AG04450 (cell line): ENCODE data around the gene CTBP2. TPM values are rescaled to one million over a fixed set of nuclear protein-coding genes. Genes with fewer than 3 reads are reported as not detected.

Experiments used
- CTCF ChIA-PET: fragments of 300-600, 350-600 bp; formaldehyde crosslinking; extraction: SDS; loops from one replicate; lab custom pipeline; 2022; ENCODE audit warnings: antibody characterized with exemption, inconsistent platforms; lab: Charles Lee
- POLR2A ChIA-PET: fragments of 350-600 bp; formaldehyde crosslinking; extraction: SDS; loops from one replicate; lab custom pipeline; 2021; ENCODE audit warnings: antibody characterized with exemption, inconsistent platforms; lab: Yijun Ruan, JAX
- DNase-seq: peaks from one replicate; pipeline ENCODE4 v3.0.0-alpha.2; 2011; ENCODE audit warnings: low read depth, low spot score
- H3K27ac ChIP-seq: one replicate; pipeline ENCODE4 v1.5.1; 2012; ENCODE audit warnings: low read depth, low read length, control low read depth
- H3K27me3 ChIP-seq: one replicate; pipeline ENCODE4 v1.6.0; 2012; ENCODE audit warnings: low read length; ENCODE audit not compliant: control insufficient read depth, insufficient read depth
- H3K4me3 ChIP-seq: 2 replicates; pipeline ENCODE4 v1.5.1; 2011; ENCODE audit warnings: mild to moderate bottlenecking, low read depth, low read length, control low read depth
- H3K9me3 ChIP-seq: 2 replicates; pipeline ENCODE4 v1.5.1; 2012; ENCODE audit warnings: low read length; ENCODE audit not compliant: control insufficient read depth, insufficient read depth
- polyA plus RNA-seq: library from polyadenylated mRNA; depleted of rRNA; stranded (reverse); fragments of >200 nt; gene quantifications from 2 replicates; pipeline ENCODE4 v1.2.3, GENCODE V29; 2011
- TF ChIP-seq, protein P1 (sequence below): IDR thresholded peaks from 2 replicates; pipeline ENCODE4 v1.5.1; 2011; ENCODE audit warnings: low read depth, low read length, control low read depth, inconsistent platforms

Gene CTBP2
- polyA plus RNA-seq, 1 experiment: 52.5 TPM

DNA sequence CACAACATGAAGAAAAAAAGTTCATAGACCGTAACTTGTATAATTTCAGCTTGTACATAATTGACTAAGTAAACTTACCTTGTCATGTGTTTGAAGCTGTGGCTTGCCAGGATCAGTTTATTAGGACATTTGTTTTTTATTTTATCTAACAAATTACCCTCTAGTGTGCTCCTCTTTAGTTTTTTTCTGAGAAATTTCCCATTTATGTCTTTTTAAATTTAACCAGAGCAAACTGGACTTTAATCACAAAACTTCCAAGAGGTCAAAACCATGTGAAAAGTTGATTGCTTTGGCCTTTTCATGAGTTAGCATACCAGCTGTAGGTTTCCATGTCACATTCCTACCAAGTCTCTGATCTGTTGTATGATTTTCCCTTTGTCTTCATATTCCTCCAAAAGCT, 176.0 kb downstream of the CTBP2 start:
- CTCF ChIA-PET: interaction anchor here (2.0 kb wide), 1 partner anchor 8 kb away, joined by 10 read pairs; no protein-coding TSS in a partner anchor
- Histone ChIP-seq H3K27me3 (no peaks in the 10 kb centered on the region), H3K4me3 (no peak overlapping the region), H3K9me3 (no peaks in the 10 kb centered on the region), H3K27ac (no peak overlapping the region)
- DNase-seq: no peak
- POLR2A ChIA-PET: no interaction called here
- TF ChIP-seq, protein P1, sequence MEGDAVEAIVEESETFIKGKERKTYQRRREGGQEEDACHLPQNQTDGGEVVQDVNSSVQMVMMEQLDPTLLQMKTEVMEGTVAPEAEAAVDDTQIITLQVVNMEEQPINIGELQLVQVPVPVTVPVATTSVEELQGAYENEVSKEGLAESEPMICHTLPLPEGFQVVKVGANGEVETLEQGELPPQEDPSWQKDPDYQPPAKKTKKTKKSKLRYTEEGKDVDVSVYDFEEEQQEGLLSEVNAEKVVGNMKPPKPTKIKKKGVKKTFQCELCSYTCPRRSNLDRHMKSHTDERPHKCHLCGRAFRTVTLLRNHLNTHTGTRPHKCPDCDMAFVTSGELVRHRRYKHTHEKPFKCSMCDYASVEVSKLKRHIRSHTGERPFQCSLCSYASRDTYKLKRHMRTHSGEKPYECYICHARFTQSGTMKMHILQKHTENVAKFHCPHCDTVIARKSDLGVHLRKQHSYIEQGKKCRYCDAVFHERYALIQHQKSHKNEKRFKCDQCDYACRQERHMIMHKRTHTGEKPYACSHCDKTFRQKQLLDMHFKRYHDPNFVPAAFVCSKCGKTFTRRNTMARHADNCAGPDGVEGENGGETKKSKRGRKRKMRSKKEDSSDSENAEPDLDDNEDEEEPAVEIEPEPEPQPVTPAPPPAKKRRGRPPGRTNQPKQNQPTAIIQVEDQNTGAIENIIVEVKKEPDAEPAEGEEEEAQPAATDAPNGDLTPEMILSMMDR: no peak

- H3K27ac ChIP-seq: no peak overlapping the region
- TF ChIP-seq, protein P1: no peak
- CTCF ChIA-PET: interaction anchor here (2.0 kb wide), 1 partner anchor 9 kb away, joined by 10 read pairs; no protein-coding TSS in a partner anchor
- no peaks in the 10 kb centered on the region for H3K27me3 ChIP-seq
- no peak for DNase-seq
- POLR2A ChIA-PET: interaction anchor here (0.8 kb wide), 1 partner anchor 67 kb away, joined by 3 read pairs; no protein-coding TSS in a partner anchor
- no peak overlapping the region for H3K4me3 ChIP-seq
- no peaks in the 10 kb centered on the region for H3K9me3 ChIP-seq
Measured at GRCh38 chr10:124983321-124983720, 177.0 kb downstream of the CTBP2 start.

DNA sequence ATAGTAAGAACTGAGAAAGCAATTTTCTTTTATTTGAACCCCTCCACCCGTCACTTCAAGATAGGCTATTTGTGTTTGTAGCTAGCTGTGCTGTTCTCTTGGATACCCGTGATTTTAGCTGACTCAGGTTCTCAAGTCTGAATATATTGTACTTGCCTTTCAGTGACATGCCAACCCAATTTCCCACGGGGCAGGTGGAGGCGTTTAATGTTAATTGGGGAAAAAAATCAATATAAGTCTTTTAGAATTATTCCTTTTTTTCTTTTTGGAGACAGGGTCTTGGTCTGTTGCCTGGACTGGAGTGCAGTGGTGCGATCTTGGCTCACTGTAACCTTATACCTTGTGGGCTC, 182.0 kb downstream of the CTBP2 start:
- no peak overlapping the region for H3K27ac ChIP-seq

GRCh38 chr10:124977648-124978375, 182.6 kb downstream of the CTBP2 start:
- POLR2A ChIA-PET: interaction anchor here (0.6 kb wide), 1 partner anchor 34 kb away, joined by 6 read pairs; no protein-coding TSS in a partner anchor
- Histone ChIP-seq H3K4me3 (no peak overlapping the region), H3K9me3 (no peaks in the 10 kb centered on the region), H3K27me3 (no peaks in the 10 kb centered on the region), H3K27ac (no peak overlapping the region)
- TF ChIP-seq, protein P1: no peak
- DNase-seq: no peak
- CTCF ChIA-PET: interaction anchor here (0.7 to 1.8 kb wide), 3 partner anchors 14 to 150 kb away, joined by 3 to 5 read pairs (median 5); no protein-coding TSS in a partner anchor

More for the DNA sequence above, 182.0 kb downstream of the CTBP2 start:
- Histone ChIP-seq H3K4me3 (no peak overlapping the region), H3K27me3 (no peaks in the 10 kb centered on the region), H3K9me3 (no peaks in the 10 kb centered on the region)
- TF ChIP-seq, protein P1: no peak
- DNase-seq: no peak
- POLR2A ChIA-PET: interaction anchor here (0.6 kb wide), 1 partner anchor 34 kb away, joined by 6 read pairs; no protein-coding TSS in a partner anchor
- CTCF ChIA-PET: interaction anchor here (0.7 to 1.8 kb wide), 2 partner anchors 14 to 151 kb away, joined by 3 to 5 read pairs; no protein-coding TSS in a partner anchor

- ChIA-PET CTCF (interaction anchor here (0.6 to 1.1 kb wide), 2 partner anchors 15 to 367 kb away, joined by 3 to 5 read pairs; no protein-coding TSS in a partner anchor), POLR2A (interaction anchor here (0.7 kb wide), 1 partner anchor 19 kb away, joined by 6 read pairs; no protein-coding TSS in a partner anchor)
- Histone ChIP-seq H3K27me3 (no peaks in the 10 kb centered on the region), H3K9me3 (no peaks in the 10 kb centered on the region), H3K27ac (no peak overlapping the region), H3K4me3 (no peak overlapping the region)
- TF ChIP-seq, protein P1: no peak
- no peak for DNase-seq
Measured at GRCh38 chr10:124977161-124977560, 183.2 kb downstream of the CTBP2 start.
